Small intestine (tissue), 7 donors: Measurements from ENCODE around the gene CDK6. TPM values are rescaled to one million over a fixed set of nuclear protein-coding genes. Genes with fewer than 3 reads are reported as not detected.

Experiments used
- DNase-seq, 2 donors: peaks; one replicate each; pipeline versions ENCODE4 v3.0.0 to v3.0.0-alpha.2; 2013
- FAIRE-seq: peaks from 2 replicates; lab custom pipeline; 2012; peaks lifted over from hg19 to GRCh38; lab: Jason Lieb, UNC
- H3K27ac ChIP-seq, 3 donors: one replicate each; pipeline ENCODE4 v1.5.1; 2013; ENCODE audit warnings: low read length in 2 of 3, mild to moderate bottlenecking in 2 of 3, control low read depth in 1 of 3, inconsistent platforms in 1 of 3, low read depth in 1 of 3, moderate library complexity in 1 of 3
- H3K27me3 ChIP-seq, 3 donors: one replicate each; pipeline ENCODE4 v1.6.1; 2013; ENCODE audit warnings: low read length in 3 of 3, inconsistent platforms in 1 of 3; ENCODE audit not compliant: control insufficient read depth in 3 of 3, insufficient read depth in 3 of 3
- H3K36me3 ChIP-seq, 3 donors: one replicate each; pipeline ENCODE4 v1.6.1; 2013; ENCODE audit warnings: low read length in 3 of 3, inconsistent platforms in 1 of 3, low read depth in 1 of 3, mild to moderate bottlenecking in 1 of 3, moderate library complexity in 1 of 3; ENCODE audit not compliant: control insufficient read depth in 3 of 3, insufficient read depth in 2 of 3
- H3K4me1 ChIP-seq, 3 donors: one replicate each; pipeline ENCODE4 v1.6.1; 2013; ENCODE audit warnings: low read length in 2 of 3, inconsistent platforms in 1 of 3, low read depth in 1 of 3, mild to moderate bottlenecking in 1 of 3, moderate library complexity in 1 of 3; ENCODE audit not compliant: control insufficient read depth in 3 of 3, insufficient read depth in 2 of 3
- H3K4me3 ChIP-seq, 3 donors: one replicate each; pipeline ENCODE4 v1.5.1; 2013; ENCODE audit warnings: low read length in 3 of 3, control low read depth in 1 of 3, inconsistent platforms in 1 of 3, low read depth in 1 of 3, mild to moderate bottlenecking in 1 of 3, moderate library complexity in 1 of 3
- H3K9me3 ChIP-seq, 2 donors: one replicate each; pipeline ENCODE4 v1.6.1; 2013; ENCODE audit warnings: low read depth in 1 of 2, low read length in 1 of 2; ENCODE audit not compliant: control insufficient read depth in 2 of 2, insufficient read depth in 1 of 2
- WGBS, 3 donors: extraction: QIAGEN DNeasy Blood & Tissue Kit; methylation state at CpG; one replicate each; pipeline ENCODE4 v1.1.7; 2013; 5-methylcytosine and 5-hydroxymethylcytosine counted together
- polyA plus RNA-seq, 4 donors: library from polyadenylated mRNA; stranded (reverse) in 3 of 4; unstranded in 1 of 4; fragments of 200-250 nt in 3 of 4; fragments of 120-200 nt in 1 of 4; gene quantifications; one replicate each; pipeline versions ENCODE4 v1.2.1 to v1.2.3, GENCODE V29; 2013
- donor health status: healthy with polysubstance abuse.
- donor health status: control.
- donor health status: control.
- donor health status: Bipolar disorder and iron deficiency.
- donor health status: healthy.

The CDK6 gene
- polyA plus RNA-seq, 4 donors: 1.6 to 28.0 (median 8.1) TPM

- DNase-seq: no peak
- Histone ChIP-seq H3K27ac (no peak overlapping the region), H3K4me3 (no peak overlapping the region), H3K4me1 (no peaks in the 10 kb centered on the region), H3K9me3 (no peaks in the 10 kb centered on the region), H3K27me3 (no peaks in the 10 kb centered on the region), H3K36me3 (peaks cover 5 to 24% (median 17%) of the 10 kb centered on the region in 3 donors)
- no peak for FAIRE-seq
- WGBS, 3 donors: 78 to 88% (median 86%) methylated on average over 2 of the region's 2 CpGs
These were observed 273.0 kb downstream of the CDK6 start for GRCh38 chr7:92563345-92563744.

GRCh38 chr7:92560602-92561001 is 275.8 kb downstream of the CDK6 start:
- H3K27me3 ChIP-seq: no peaks in the 10 kb centered on the region
- H3K9me3 ChIP-seq: no peaks in the 10 kb centered on the region
- no peak overlapping the region for H3K27ac ChIP-seq
- FAIRE-seq (no peak), DNase-seq (no peak)
- no peaks in the 10 kb centered on the region for H3K4me1 ChIP-seq
- no peak overlapping the region for H3K4me3 ChIP-seq
- H3K36me3 ChIP-seq: peaks cover 5 to 9% (median 7%) of the 10 kb centered on the region in 3 donors

GRCh38 chr7:92557808-92558362 is 278.5 kb downstream of the CDK6 start:
- WGBS, 3 donors: 85 to 88% (median 86%) methylated on average over 7 of the region's 7 CpGs
- Histone ChIP-seq H3K9me3 (no peaks in the 10 kb centered on the region), H3K27ac (no peak overlapping the region), H3K27me3 (peaks cover 0 to 6% (median 0%) of the 10 kb centered on the region in 3 donors), H3K36me3 (peaks cover 0 to 7% (median 4%) of the 10 kb centered on the region in 3 donors), H3K4me1 (no peaks in the 10 kb centered on the region), H3K4me3 (no peak overlapping the region)
- DNase-seq: no peak
- FAIRE-seq: no peak

- H3K36me3 ChIP-seq: peaks cover 0 to 7% (median 4%) of the 10 kb centered on the region in 3 donors
- H3K9me3 ChIP-seq: no peaks in the 10 kb centered on the region
- WGBS, 3 donors: 93 to 96% (median 96%) methylated on average over 2 of the region's 2 CpGs
- no peak overlapping the region for H3K27ac ChIP-seq
- FAIRE-seq (no peak), DNase-seq (no peak)
- H3K4me3 ChIP-seq: no peak overlapping the region
- peaks cover 0 to 6% (median 0%) of the 10 kb centered on the region in 3 donors for H3K27me3 ChIP-seq
- no peaks in the 10 kb centered on the region for H3K4me1 ChIP-seq
These were observed 279.1 kb downstream of the CDK6 start for GRCh38 chr7:92557249-92557648.

Other genes starting within 250 kb of the CDK6 start
- gene FAM133B, start 246.2 kb downstream of the CDK6 start, polyA plus RNA-seq: 10 to 100 TPM; 14.2 to 33.9 (median 24.6) TPM